Ovary (tissue), 9 donors: ENCODE data around the gene OR13A1. TPM values are rescaled to one million over a fixed set of nuclear protein-coding genes. Genes with fewer than 3 reads are reported as not detected.
"Not testable (repeated sequence)": the region's sequence is repeated elsewhere in the genome, so short reads cannot be mapped to it uniquely, and the experiment has no call there.

Experiments
- DNase-seq, 5 donors: peaks; one replicate each; pipeline ENCODE4 v3.0.0-alpha.2; 2019 to 2020
- H3K27ac ChIP-seq, 2 donors: fragments of 200-600 bp; one replicate each; pipeline versions ENCODE4 v1.5.1 to v1.8.0; 2019 to 2022
- H3K27me3 ChIP-seq: fragments of 200-600 bp; one replicate; pipeline ENCODE4 v1.8.0; 2022
- H3K36me3 ChIP-seq: fragments of 200-600 bp; sonication (generic); one replicate; pipeline ENCODE4 v1.5.1; 2019
- H3K4me1 ChIP-seq: one replicate; pipeline ENCODE4 v1.8.1; 2013; ENCODE audit warnings: mild to moderate bottlenecking, moderate library complexity; ENCODE audit not compliant: insufficient read depth
- H3K4me3 ChIP-seq: fragments of 200-600 bp; sonication (generic); one replicate; pipeline ENCODE4 v1.5.1; 2017
- H3K9me3 ChIP-seq, 2 donors: fragments of 200-600 bp in 1 of 2; sonication (generic) in 1 of 2; one replicate each; pipeline versions ENCODE4 v1.5.1 to v1.8.1; 2013 to 2019; ENCODE audit warnings: mild to moderate bottlenecking in 1 of 2, moderate library complexity in 1 of 2
- CTCF ChIP-seq, 3 donors: fragments of 450-650 bp in 2 of 3; fragments of 200-600 bp in 1 of 3; IDR thresholded peaks; one replicate each; pipeline versions ENCODE4 v1.5.1 to v1.8.0; 2016 to 2022; ENCODE audit warnings: antibody characterized with exemption in 3 of 3, mild to moderate bottlenecking in 1 of 3
- EP300 ChIP-seq: sonication (generic); formaldehyde crosslinking; IDR thresholded peaks from one replicate; pipeline ENCODE4 v1.6.1; 2017; ENCODE audit warnings: antibody characterized with exemption
- POLR2A ChIP-seq: fragments of 450-650 bp; IDR thresholded peaks from one replicate; pipeline ENCODE4 v1.6.1; 2017; ENCODE audit warnings: antibody characterized with exemption, mild to moderate bottlenecking, moderate library complexity
- WGBS, 3 donors: extraction: QIAGEN DNeasy Blood & Tissue Kit in 1 of 3; methylation state at CpG; one replicate each; pipeline versions ENCODE4 v1.1.5 to v1.1.7; 2013 to 2017; 5-methylcytosine and 5-hydroxymethylcytosine counted together
- intact Hi-C, 4 donors: fragments of 100-400 bp; cut with DNase I; formaldehyde crosslinking; loops; one replicate each; pipeline versions ENCODE4 v1.11.0 to v1.15.1; 2022 to 2023
- polyA plus RNA-seq, 2 donors: library from polyadenylated mRNA; stranded (reverse); fragments of 200-250 nt in 1 of 2; fragments of 350-450 nt in 1 of 2; fragmentation: Illumina TruSeq in 1 of 2; extraction: RNeasy Lipid Tissue Mini Kit (QIAGEN cat#74804) in 1 of 2; gene quantifications; one replicate each; pipeline ENCODE4 v1.2.3, GENCODE V29; 2013 to 2014
- total RNA-seq, 7 donors: library from RNA; depleted of rRNA in 2 of 7; stranded (reverse); fragments of >200 nt in 2 of 7; fragmentation: NEBNext Ultra II Directional in 3 of 7; extraction: Animal tissue kit (Norgen Biotek cat#: 25700) in 3 of 7; gene quantifications; one replicate each; pipeline versions ENCODE4 v1.1.0 to v1.2.4, GENCODE V29; 2016 to 2023
- donor health status: DM: no; HTN: no; CAD: no; lungs with moderate emphysema.
- donor health status: DM: no; HTN: no; CAD: no.
- donor health status: Bipolar disorder and iron deficiency.
- donor health status: DM: yes; HTN: yes; CAD: no.
- donor health status: DM: no; HTN: no; CAD: no.
- donor health status: DM: yes; HTN: yes; CAD: no.

OR13A1 gene
- total and polyA plus RNA-seq, 9 donors = 0.08 to 0.15 TPM; not detected in 7

GRCh38 chr10:45302573-45302972 is 12.8 kb downstream of the OR13A1 start:
- no peak for DNase-seq
- 70 to 82% (median 74%) methylated on average over 3 of the region's 3 CpGs for WGBS, 3 donors
- Histone ChIP-seq H3K4me1 (no peaks in the 10 kb centered on the region), H3K4me3 (no peak overlapping the region), H3K27me3 (no peaks in the 10 kb centered on the region), H3K36me3 (no peaks in the 10 kb centered on the region), H3K9me3 (no peaks in the 10 kb centered on the region), H3K27ac (no peak overlapping the region)
- TF ChIP-seq POLR2A = no peak
- TF ChIP-seq EP300 = no peak
- no peak for TF ChIP-seq CTCF (IDR thresholded peaks at IDR 0.05)
- intact Hi-C loops = no loop called here

- H3K27me3 ChIP-seq, H3K9me3 ChIP-seq, H3K36me3 ChIP-seq, H3K4me3 ChIP-seq, intact Hi-C loops, DNase-seq, H3K27ac ChIP-seq, H3K4me1 ChIP-seq: not testable (repeated sequence)
- 26 to 79% (median 39%) methylated on average over 3 to 4 of the region's 4 CpGs for WGBS, 3 donors
These were observed 17.0 kb downstream of the OR13A1 start for GRCh38 chr10:45298341-45298955.

- TF ChIP-seq POLR2A (no peak), CTCF (IDR thresholded peaks at IDR 0.05) (no peak), EP300 (no peak)
- Histone ChIP-seq H3K9me3 (no peaks in the 10 kb centered on the region), H3K27me3 (no peaks in the 10 kb centered on the region), H3K4me1 (no peaks in the 10 kb centered on the region), H3K4me3 (no peak overlapping the region), H3K36me3 (no peaks in the 10 kb centered on the region), H3K27ac (no peak overlapping the region)
- DNase-seq = no peak
- WGBS, 3 donors = 67 to 75% (median 75%) methylated on average over 2 of the region's 2 CpGs
- intact Hi-C loops = no loop called here
These were observed 20.7 kb downstream of the OR13A1 start for GRCh38 chr10:45294681-45295080.

- TF ChIP-seq POLR2A = no peak
- no peak for TF ChIP-seq CTCF (IDR thresholded peaks at IDR 0.05)
- no peak for TF ChIP-seq EP300
- Histone ChIP-seq H3K4me3 (no peak overlapping the region), H3K27ac (no peak overlapping the region), H3K36me3 (no peaks in the 10 kb centered on the region), H3K4me1 (no peaks in the 10 kb centered on the region), H3K27me3 (no peaks in the 10 kb centered on the region), H3K9me3 (no peaks in the 10 kb centered on the region)
- DNase-seq = no peak
- intact Hi-C loops = no loop called here
- 81 to 85% (median 85%) methylated on average over 1 of the region's 1 CpG for WGBS, 3 donors
These were observed 28.4 kb downstream of the OR13A1 start for GRCh38 chr10:45286980-45287379.

- 60 to 63% (median 63%) methylated on average over 4 of the region's 4 CpGs for WGBS, 3 donors
These were observed 33.3 kb downstream of the OR13A1 start for GRCh38 chr10:45282061-45282460.

More at GRCh38 chr10:45282061-45282460, 33.3 kb downstream of the OR13A1 start:
- Histone ChIP-seq H3K27ac (no peak overlapping the region), H3K9me3 (no peaks in the 10 kb centered on the region), H3K27me3 (no peaks in the 10 kb centered on the region), H3K4me3 (no peak overlapping the region), H3K36me3 (no peaks in the 10 kb centered on the region), H3K4me1 (no peaks in the 10 kb centered on the region)
- no peak for DNase-seq
- intact Hi-C loops = no loop called here
- no peak for TF ChIP-seq POLR2A
- no peak for TF ChIP-seq CTCF (IDR thresholded peaks at IDR 0.05)
- no peak for TF ChIP-seq EP300
